Endothelial cell of umbilical vein (primary cell): Measurements from ENCODE around the gene ZDHHC3. TPM values are rescaled to one million over a fixed set of nuclear protein-coding genes. Genes with fewer than 3 reads are reported as not detected.

Source experiments
- BruUV-seq: library from RNA; stranded (reverse); fragments of 400-500 nt; replicated peaks from 2 replicates; lab custom pipeline; 2021; lab: Mats Ljungman, UMichigan
- CTCF ChIA-PET: fragments of 300-600, 350-600 bp; sonication (Branson Sonifier 250); formaldehyde crosslinking; loops from one replicate; lab custom pipeline; 2021; ENCODE audit warnings: antibody characterized with exemption, inconsistent platforms; lab: Charles Lee
- POLR2A ChIA-PET: fragments of 300-600, 350-600 bp; sonication (Branson Sonifier 250); formaldehyde crosslinking; loops from one replicate; lab custom pipeline; 2021; ENCODE audit warnings: antibody characterized with exemption, inconsistent platforms; lab: Charles Lee
- DNase-seq: peaks from one replicate; pipeline ENCODE4 v3.0.0-alpha.2; 2011; ENCODE audit warnings: low read depth, low spot score
- FAIRE-seq: peaks from 2 replicates; lab custom pipeline; 2011; peaks lifted over from hg19 to GRCh38; lab: Jason Lieb, UNC
- H2AFZ ChIP-seq: 2 replicates; pipeline ENCODE4 v1.6.0; 2012; ENCODE audit warnings: low read depth, low read length, control low read depth, inconsistent platforms
- H3K27ac ChIP-seq: 2 replicates; pipeline ENCODE4 v1.5.1; 2011; ENCODE audit warnings: low read depth, mild to moderate bottlenecking, control low read depth, low read length, moderate library complexity; ENCODE audit not compliant: insufficient read depth
- H3K27me3 ChIP-seq, 2 experiments: 2 replicates each; pipeline versions ENCODE4 v1.6.0 to v1.6.1; 2011; ENCODE audit warnings: low read length in 2 of 2, mixed read lengths in 1 of 2; ENCODE audit not compliant: control insufficient read depth in 2 of 2, insufficient read depth in 2 of 2
- H3K36me3 ChIP-seq, 2 experiments: 2 replicates in 1 of 2; 3 replicates in 1 of 2; pipeline ENCODE4 v1.5.1; 2011; ENCODE audit warnings: low read length in 2 of 2, mild to moderate bottlenecking in 1 of 2, moderate library complexity in 1 of 2; ENCODE audit not compliant: control insufficient read depth in 2 of 2, insufficient read depth in 2 of 2; ENCODE audit errors: extremely low read depth in 1 of 2
- H3K4me1 ChIP-seq: 3 replicates; pipeline ENCODE4 v1.5.1; 2011; ENCODE audit warnings: mild to moderate bottlenecking, low read length; ENCODE audit not compliant: control insufficient read depth, insufficient read depth; ENCODE audit errors: extremely low read depth
- H3K4me2 ChIP-seq: 2 replicates; pipeline ENCODE4 v1.6.1; 2011; ENCODE audit warnings: low read length, control low read depth, mixed read lengths; ENCODE audit not compliant: insufficient read depth
- H3K4me3 ChIP-seq, 3 experiments: fragments of 200-600 bp in 1 of 3; sonication (generic), shearing (Covaris generic) in 1 of 3; replicated peaks in 1 of 3; 2 replicates each; pipeline ENCODE4 v1.5.1; 2011 to 2016; ENCODE audit warnings: control low read depth in 3 of 3, low read length in 3 of 3, mild to moderate bottlenecking in 2 of 3, inconsistent platforms in 1 of 3, low read depth in 1 of 3, moderate library complexity in 1 of 3; ENCODE audit not compliant: insufficient read depth in 1 of 3
- H3K79me2 ChIP-seq: 2 replicates; pipeline ENCODE4 v1.6.0; 2012; ENCODE audit warnings: low read length, inconsistent platforms; ENCODE audit not compliant: control insufficient read depth, insufficient read depth
- H3K9ac ChIP-seq: replicated peaks from 2 replicates; pipeline ENCODE3; 2011; ENCODE audit warnings: low read length, control low read depth; ENCODE audit not compliant: insufficient read depth; ENCODE audit errors: extremely low read depth
- H3K9me1 ChIP-seq: replicated peaks from 3 replicates; pipeline ENCODE4 v1.6.0; 2011; ENCODE audit warnings: mild to moderate bottlenecking, low read length; ENCODE audit not compliant: control insufficient read depth, insufficient read depth; ENCODE audit errors: extremely low read depth
- H3K9me3 ChIP-seq: replicated peaks from 2 replicates; pipeline ENCODE4 v1.5.1; 2012; ENCODE audit warnings: low read length, inconsistent platforms; ENCODE audit not compliant: control insufficient read depth, insufficient read depth
- H4K20me1 ChIP-seq: replicated peaks from 2 replicates; pipeline ENCODE3; 2011; ENCODE audit warnings: mild to moderate bottlenecking, low read length; ENCODE audit not compliant: control insufficient read depth, insufficient read depth; ENCODE audit errors: extremely low read depth
- EZH2 ChIP-seq: IDR thresholded peaks from 2 replicates; pipeline ENCODE4 v1.6.1; 2012; ENCODE audit warnings: borderline replicate concordance, low read depth, mild to moderate bottlenecking, moderate library complexity, low read length, inconsistent platforms; ENCODE audit not compliant: severe bottlenecking
- FOS ChIP-seq: IDR thresholded peaks from 2 replicates; pipeline ENCODE4 v1.6.1; 2011; ENCODE audit warnings: mild to moderate bottlenecking, low read length, moderate library complexity, borderline replicate concordance; ENCODE audit not compliant: insufficient read depth
- MAX ChIP-seq: IDR thresholded peaks from 2 replicates; pipeline ENCODE4 v1.6.1; 2011; ENCODE audit not compliant: insufficient read depth, insufficient read length
- MYC ChIP-seq: IDR thresholded peaks from one replicate; pipeline ENCODE4 v1.6.1; 2011; ENCODE audit warnings: mild to moderate bottlenecking, low read depth, low read length
- POLR2AphosphoS5 ChIP-seq: IDR thresholded peaks from 2 replicates; pipeline ENCODE4 v1.6.1; 2012; ENCODE audit warnings: low read depth, mild to moderate bottlenecking, control low read depth, low read length, moderate library complexity; ENCODE audit not compliant: insufficient read depth
- dilution Hi-C: fragments of 300-500 bp; cut with MboI; formaldehyde crosslinking; loops from one replicate; pipeline ENCODE4 v1.15.0; 2019; ENCODE audit warnings: low sequenced_read_pairs; ENCODE audit not compliant: extremely low pct_ligation_motif_present
- intact Hi-C: fragments of 100-400 bp; cut with micrococcal nuclease; formaldehyde crosslinking; loops from one replicate; pipeline ENCODE4 v1.10.0; 2022
- polyA plus RNA-seq, 4 experiments: library from polyadenylated mRNA; depleted of rRNA in 3 of 4; stranded (reverse) in 3 of 4; unstranded in 1 of 4; fragments of >200 nt; gene quantifications; 2 replicates each; pipeline versions ENCODE4 v1.2.1 to v1.2.3, GENCODE V29; 2011 to 2012; ENCODE audit warnings: missing spikeins in 1 of 4
- total RNA-seq: library from RNA; stranded (reverse); gene quantifications from 2 replicates; pipeline ENCODE4 v1.2.3, GENCODE V29; 2021

Gene ZDHHC3
- total and polyA plus RNA-seq, 2 donors (not counting 3 experiments of a cell fraction or from before 2014, with no cell fraction given) = 62.4 to 97.1 TPM

GRCh38 chr3:45016916-45017315, 40.9 kb upstream of the ZDHHC3 start:
- ChIA-PET POLR2A (no interaction called here), CTCF (interaction anchor here (0.7 kb wide), 1 partner anchor 26 kb away, joined by 3 read pairs; no protein-coding TSS in a partner anchor)
- H3K9me3 ChIP-seq = no peaks in the 10 kb centered on the region
- no peak for TF ChIP-seq EZH2
- no peak for TF ChIP-seq MYC
- no TSS peak for BruUV-seq
- H3K4me2 ChIP-seq = no peak overlapping the region
- no peaks in the 10 kb centered on the region for H3K27me3 ChIP-seq
- peaks cover 10% of the 10 kb centered on the region for H3K4me1 ChIP-seq
- H3K9me1 ChIP-seq = no peaks in the 10 kb centered on the region
- no peak overlapping the region for H3K4me3 ChIP-seq
- FAIRE-seq = no peak
- H3K36me3 ChIP-seq = no peaks in the 10 kb centered on the region
- no peaks in the 10 kb centered on the region for H4K20me1 ChIP-seq
- no peaks in the 10 kb centered on the region for H3K79me2 ChIP-seq
- no peak overlapping the region for H3K9ac ChIP-seq
- intact Hi-C loops (no loop called here), dilution Hi-C loops (no loop called here)
- DNase-seq = no peak
- H3K27ac ChIP-seq = no peak overlapping the region
- no peak overlapping the region for H2AFZ ChIP-seq

- H3K79me2 ChIP-seq = no peaks in the 10 kb centered on the region
- H3K36me3 ChIP-seq = no peaks in the 10 kb centered on the region
- H3K9ac ChIP-seq = peak overlapping the region; percentile 69
- H3K9me1 ChIP-seq = no peaks in the 10 kb centered on the region
- H3K4me2 ChIP-seq = peak overlapping the region; percentile 43
- intact Hi-C loops (loop anchor here (1.0 kb wide), 1 partner anchor 25 kb away; no protein-coding TSS in a partner anchor), dilution Hi-C loops (no loop called here)
- BruUV-seq = no TSS peak
- no peaks in the 10 kb centered on the region for H3K9me3 ChIP-seq
- no peaks in the 10 kb centered on the region for H4K20me1 ChIP-seq
- TF ChIP-seq POLR2AphosphoS5 = no peak
- TF ChIP-seq MAX = no peak
- TF ChIP-seq FOS = no peak
- CTCF ChIA-PET = interaction anchor here (0.8 to 2.8 kb wide), 8 partner anchors 10 to 26 kb away, joined by 3 to 16 read pairs (median 6); no protein-coding TSS in a partner anchor
- H3K4me3 ChIP-seq = no peak overlapping the region
- H3K4me1 ChIP-seq = peaks cover 23% of the 10 kb centered on the region
- H2AFZ ChIP-seq = no peak overlapping the region
- no peaks in the 10 kb centered on the region for H3K27me3 ChIP-seq
- DNase-seq (no peak), FAIRE-seq (no peak)
- H3K27ac ChIP-seq = peak overlapping the region; percentile 98
- POLR2A ChIA-PET = interaction anchor here (0.6 to 1.2 kb wide), 2 partner anchors 10 to 36 kb away, joined by 4 read pairs; partner anchors contain the start of gene EXOSC7
Measured at GRCh38 chr3:45012577-45012976, 36.6 kb upstream of the ZDHHC3 start.
